WI38 (cell line): ENCODE measurements around the gene BLCAP.
A peak's percentile ranks its signal among the peaks of the same experiment; 100 is the strongest.

ENCODE experiments used
- H3K4me3 ChIP-seq: 2 replicates; pipeline ENCODE4 v1.5.1; 2011; ENCODE audit warnings: low read depth, mild to moderate bottlenecking, control low read depth, low read length
- CTCF ChIP-seq: IDR thresholded peaks from 2 replicates; pipeline ENCODE4 v1.5.1; 2012; ENCODE audit warnings: low read depth, mild to moderate bottlenecking, control low read depth, low read length

The BLCAP gene

GRCh38 chr20:37523012-37523391 is 4.7 kb downstream of the BLCAP start:
- H3K4me3 ChIP-seq = no peak overlapping the region
- TF ChIP-seq CTCF = no peak

- H3K4me3 ChIP-seq = no peak overlapping the region
Observed at GRCh38 chr20:37522260-37523011, 5.2 kb downstream of the BLCAP start.

GRCh38 chr20:37521061-37521771 is 6.5 kb downstream of the BLCAP start, which contains the start of gene NNAT:
NNAT (plus strand) TSS chr20:37521250; CDS start chr20:37521332, 82 bp downstream.
- peak within 1 kb of the TSS; percentile 45 for H3K4me3 ChIP-seq
- TF ChIP-seq CTCF = no peak

More at GRCh38 chr20:37522260-37523011, 5.2 kb downstream of the BLCAP start:
- no peak for TF ChIP-seq CTCF

- TF ChIP-seq CTCF = no peak
- H3K4me3 ChIP-seq = no peak overlapping the region
Observed at GRCh38 chr20:37520419-37520955, 7.2 kb downstream of the BLCAP start.

- no peak for TF ChIP-seq CTCF
- no peak overlapping the region for H3K4me3 ChIP-seq
Observed at GRCh38 chr20:37519508-37520418, 7.9 kb downstream of the BLCAP start.

GRCh38 chr20:37518606-37519507 is 8.8 kb downstream of the BLCAP start:
- no peak for TF ChIP-seq CTCF

More at GRCh38 chr20:37518606-37519507, 8.8 kb downstream of the BLCAP start:
- H3K4me3 ChIP-seq = no peak overlapping the region
